ENCODE data around the gene KCNA4. TPM values are rescaled to one million over a fixed set of nuclear protein-coding genes. Genes with fewer than 3 reads are reported as not detected.
"Not testable (repeated sequence)": the region's sequence is repeated elsewhere in the genome, so short reads cannot be mapped to it uniquely, and the experiment has no call there.

Gene KCNA4
- total RNA-seq (2014; rRNA removed; shearing (Covaris generic)), result not detected in 2 replicates
- polyA plus RNA-seq (2015; cell fraction: cytosol; rRNA removed), result not detected in 2 replicates
- polyA plus RNA-seq (2015; cell fraction: nucleus; rRNA removed), result not detected in 2 replicates

DNA sequence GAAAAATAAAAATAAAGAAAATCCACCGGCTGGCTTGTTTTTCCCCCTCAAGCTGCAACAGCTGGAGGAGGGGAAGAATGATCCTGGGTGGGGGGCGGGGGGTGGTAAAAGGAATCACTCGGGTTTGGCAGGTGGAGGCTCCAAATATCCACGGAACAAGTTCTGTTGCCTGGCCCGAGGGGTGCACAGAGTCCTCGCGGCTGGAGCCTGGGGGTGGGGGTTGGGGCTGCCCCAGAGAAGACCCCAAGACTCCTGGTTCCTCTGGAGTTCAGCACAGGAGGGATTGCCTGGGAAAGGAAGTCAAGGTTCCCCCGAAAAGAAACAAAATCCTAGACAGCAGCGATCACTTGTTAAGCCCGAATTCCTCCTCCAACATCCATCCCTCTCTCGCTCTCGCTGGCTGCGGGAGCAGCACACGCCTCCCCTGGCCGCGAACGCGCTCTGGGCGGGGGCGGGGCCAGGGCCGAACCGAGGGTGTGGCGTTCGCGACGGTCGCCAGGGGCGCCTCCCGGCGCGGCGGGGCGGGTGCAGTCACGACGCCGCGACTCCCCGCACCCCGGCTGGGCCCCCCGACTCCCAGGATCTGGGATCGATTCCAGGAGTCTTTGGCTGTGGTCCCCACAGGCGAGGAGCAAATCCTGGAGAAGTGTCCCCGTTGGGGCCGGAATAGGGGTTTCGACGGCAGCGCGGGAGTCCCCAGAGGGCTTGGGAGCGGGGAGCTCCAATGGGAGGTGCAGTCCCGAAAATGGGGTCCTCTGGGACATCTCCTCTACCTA, at the start of gene KCNA4:
Gene KCNA4 (minus strand): TSS at position 443 of the 776 bp plus-strand sequence. CDS start 4,352 bp downstream, outside the sequence.
- DNase-seq (ENCODE audit: low read depth, low spot score), result peak; percentile 6
- in situ Hi-C loops (cut with HindIII; ENCODE audit: low pct_unique_long_range_greater_than_20kb, low sequenced_read_pairs), result no loop called here

GRCh38 chr11:30062103-30062502, 45.3 kb upstream of the KCNA4 start:
- in situ Hi-C loops (cut with HindIII; ENCODE audit: low pct_unique_long_range_greater_than_20kb, low sequenced_read_pairs), result no loop called here
- DNase-seq (ENCODE audit: low read depth, low spot score), result no peak

- DNase-seq (ENCODE audit: low read depth, low spot score), result no peak
- in situ Hi-C loops (cut with HindIII; ENCODE audit: low pct_unique_long_range_greater_than_20kb, low sequenced_read_pairs), result no loop called here
Measured at GRCh38 chr11:30059172-30059815, 42.5 kb upstream of the KCNA4 start.

GRCh38 chr11:30049214-30049613, 32.4 kb upstream of the KCNA4 start:
- in situ Hi-C loops (cut with HindIII; ENCODE audit: low pct_unique_long_range_greater_than_20kb, low sequenced_read_pairs), result no loop called here
- peak; percentile 4 for DNase-seq (ENCODE audit: low read depth, low spot score)

- peak; percentile 76 for DNase-seq (ENCODE audit: low read depth, low spot score)
- in situ Hi-C loops (cut with HindIII; ENCODE audit: low pct_unique_long_range_greater_than_20kb, low sequenced_read_pairs), result no loop called here
Measured at GRCh38 chr11:30046578-30046945, 29.7 kb upstream of the KCNA4 start.

- in situ Hi-C loops (cut with HindIII; ENCODE audit: low pct_unique_long_range_greater_than_20kb, low sequenced_read_pairs), result no loop called here
- no peak for DNase-seq (ENCODE audit: low read depth, low spot score)
Measured at GRCh38 chr11:30045921-30046577, 29.2 kb upstream of the KCNA4 start.

DNA sequence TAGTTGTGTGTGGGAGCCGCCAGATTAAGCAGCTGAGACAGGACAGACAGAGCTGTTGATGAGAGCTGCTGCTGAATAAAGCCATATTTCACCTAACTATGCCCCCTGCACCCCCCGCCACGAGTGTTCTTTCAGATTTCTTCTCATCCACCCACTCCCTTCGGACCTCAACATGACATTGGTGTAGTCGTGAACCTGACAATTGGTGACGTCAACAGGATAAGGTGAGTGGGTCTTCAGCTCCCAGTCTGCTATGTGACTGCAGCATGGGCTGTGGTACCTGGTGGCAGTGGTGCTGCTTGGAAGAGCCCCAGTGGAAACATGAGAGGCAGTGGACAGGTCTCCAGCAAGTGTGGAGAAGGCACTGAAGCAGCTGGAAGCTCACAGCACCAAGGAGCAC, 28.3 kb upstream of the KCNA4 start:
- in situ Hi-C loops (cut with HindIII; ENCODE audit: low pct_unique_long_range_greater_than_20kb, low sequenced_read_pairs), result no loop called here
- DNase-seq (ENCODE audit: low read depth, low spot score), result no peak

- DNase-seq (ENCODE audit: low read depth, low spot score), result no peak
- in situ Hi-C loops (cut with HindIII; ENCODE audit: low pct_unique_long_range_greater_than_20kb, low sequenced_read_pairs), result no loop called here
Measured at GRCh38 chr11:30041171-30041570, 24.3 kb upstream of the KCNA4 start.

DNA sequence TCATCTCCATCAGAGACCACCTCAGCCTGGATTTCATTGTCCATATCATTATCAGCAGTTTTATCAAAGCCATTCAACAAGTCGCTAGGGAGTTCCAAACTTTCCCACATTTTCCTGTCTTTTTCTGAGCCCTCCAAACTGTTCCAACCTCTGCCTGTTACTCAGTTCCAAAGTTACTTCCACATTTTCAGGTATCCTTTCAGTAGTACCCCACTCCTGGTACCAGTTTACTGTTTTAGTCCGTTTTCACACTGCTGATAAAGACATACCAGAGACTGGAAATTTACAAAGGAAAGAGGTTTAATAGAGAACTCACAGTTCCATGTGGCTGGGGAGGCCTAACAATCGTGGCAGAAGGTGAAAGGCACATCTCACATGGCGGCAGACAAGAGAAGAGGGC, 17.9 kb upstream of the KCNA4 start:
- DNase-seq (ENCODE audit: low read depth, low spot score); in situ Hi-C loops (cut with HindIII; ENCODE audit: low pct_unique_long_range_greater_than_20kb, low sequenced_read_pairs): not testable (repeated sequence)

- DNase-seq (ENCODE audit: low read depth, low spot score); in situ Hi-C loops (cut with HindIII; ENCODE audit: low pct_unique_long_range_greater_than_20kb, low sequenced_read_pairs): not testable (repeated sequence)
Measured at GRCh38 chr11:30034166-30034565, 17.3 kb upstream of the KCNA4 start.

GRCh38 chr11:30025396-30026139, 8.7 kb upstream of the KCNA4 start:
- in situ Hi-C loops (cut with HindIII; ENCODE audit: low pct_unique_long_range_greater_than_20kb, low sequenced_read_pairs), result no loop called here
- no peak for DNase-seq (ENCODE audit: low read depth, low spot score)

- in situ Hi-C loops (cut with HindIII; ENCODE audit: low pct_unique_long_range_greater_than_20kb, low sequenced_read_pairs), result no loop called here
- DNase-seq (ENCODE audit: low read depth, low spot score), result no peak
Measured at GRCh38 chr11:30023074-30023473, 6.2 kb upstream of the KCNA4 start.

DNA sequence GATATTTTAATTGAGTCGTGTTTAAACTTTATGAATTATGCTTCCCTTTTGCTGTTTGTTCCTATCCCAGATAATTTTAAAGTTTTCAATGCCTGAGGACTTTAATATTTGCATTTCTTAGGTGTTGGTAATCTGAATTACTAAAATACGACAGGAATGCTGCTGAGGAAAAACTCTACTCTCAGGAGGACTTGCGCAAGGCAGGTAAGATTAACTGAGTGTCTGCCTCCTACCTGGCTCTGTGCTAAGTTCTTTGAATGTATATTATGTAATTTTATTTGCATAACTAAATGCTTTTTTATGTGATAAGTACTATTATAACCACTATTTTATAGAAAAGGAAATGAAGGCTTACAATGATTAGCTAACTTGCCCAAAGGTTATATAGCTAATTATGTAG, 2.7 kb upstream of the KCNA4 start:
- in situ Hi-C loops (cut with HindIII; ENCODE audit: low pct_unique_long_range_greater_than_20kb, low sequenced_read_pairs), result no loop called here
- no peak for DNase-seq (ENCODE audit: low read depth, low spot score)

DNA sequence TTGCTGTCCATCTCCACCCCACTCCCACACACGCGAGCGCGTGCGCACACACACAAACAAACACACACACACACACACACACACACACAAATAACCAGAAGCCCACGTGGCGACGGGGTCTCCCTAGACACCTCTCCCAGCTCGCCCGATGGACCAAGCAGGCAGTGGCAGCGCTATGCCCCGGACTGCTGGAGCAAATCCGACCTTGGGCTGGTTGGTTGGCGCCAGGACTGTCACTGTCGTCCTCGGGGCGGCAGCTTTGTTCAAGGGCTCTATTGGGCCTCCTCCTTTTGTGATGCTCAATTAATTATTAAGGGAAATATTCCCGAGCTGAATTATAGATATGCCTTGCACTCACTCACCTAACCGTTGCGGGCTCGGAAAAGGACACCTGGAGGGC, 1.7 kb upstream of the KCNA4 start:
- DNase-seq (ENCODE audit: low read depth, low spot score), result no peak
- in situ Hi-C loops (cut with HindIII; ENCODE audit: low pct_unique_long_range_greater_than_20kb, low sequenced_read_pairs), result no loop called here

DNA sequence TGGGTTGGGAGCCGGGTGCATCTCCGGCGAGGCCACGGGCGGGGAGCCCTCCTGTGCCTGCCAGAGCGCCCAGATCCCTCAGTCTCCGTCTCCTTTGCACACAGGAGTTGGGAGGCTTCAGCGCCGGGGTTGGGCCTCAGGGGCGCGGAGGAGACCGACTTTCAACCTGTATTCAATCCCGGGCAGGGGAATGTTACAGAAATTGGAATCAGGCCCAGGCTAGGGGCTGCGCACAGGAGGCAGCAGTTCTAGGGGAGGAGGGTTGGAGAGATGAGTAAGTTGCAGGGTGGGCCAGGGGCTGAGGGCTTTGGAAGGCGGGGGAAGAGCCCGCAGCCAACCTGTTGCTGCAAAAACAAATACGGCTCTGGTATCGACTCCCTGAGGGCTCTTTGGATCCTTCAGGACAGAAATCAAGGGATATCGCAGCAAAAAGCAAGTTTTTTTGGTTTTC, 640 bp upstream of the KCNA4 start:
- in situ Hi-C loops (cut with HindIII; ENCODE audit: low pct_unique_long_range_greater_than_20kb, low sequenced_read_pairs), result no loop called here
- DNase-seq (ENCODE audit: low read depth, low spot score), result no peak

DNA sequence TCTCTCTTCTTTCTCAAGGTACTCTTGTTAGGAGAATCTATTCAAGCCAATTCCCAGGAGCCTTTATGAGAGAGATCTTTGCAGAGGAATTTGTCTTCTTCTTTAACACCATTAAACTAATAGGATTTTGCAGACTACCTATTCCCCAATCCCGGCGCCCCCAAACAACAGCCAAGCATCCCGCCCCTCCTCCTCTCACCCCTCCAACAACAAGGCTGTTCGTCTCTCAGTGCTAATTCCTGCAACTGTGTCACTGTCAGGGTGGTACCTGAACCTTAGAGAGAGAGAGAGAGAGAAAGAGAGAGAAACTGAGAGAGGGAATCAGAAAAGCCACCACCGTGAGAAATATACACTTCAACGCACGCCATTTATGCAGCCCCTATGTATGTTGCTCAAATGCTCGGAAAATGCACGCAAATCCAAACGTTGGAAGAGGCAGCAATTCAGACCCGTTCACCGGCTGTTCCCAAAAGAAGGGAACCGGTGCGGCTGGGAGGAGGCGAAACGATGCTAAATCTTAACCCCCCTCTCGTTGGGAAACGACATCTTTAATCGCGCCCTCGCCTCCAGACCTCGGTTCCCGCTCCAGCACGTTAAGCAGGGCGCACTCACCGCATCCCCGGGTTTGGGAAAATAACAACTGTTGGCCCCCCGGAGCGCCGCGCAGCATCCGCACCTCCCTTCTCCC, 961 bp downstream of the KCNA4 start:
- no peak for DNase-seq (ENCODE audit: low read depth, low spot score)
- in situ Hi-C loops (cut with HindIII; ENCODE audit: low pct_unique_long_range_greater_than_20kb, low sequenced_read_pairs), result no loop called here

DNA sequence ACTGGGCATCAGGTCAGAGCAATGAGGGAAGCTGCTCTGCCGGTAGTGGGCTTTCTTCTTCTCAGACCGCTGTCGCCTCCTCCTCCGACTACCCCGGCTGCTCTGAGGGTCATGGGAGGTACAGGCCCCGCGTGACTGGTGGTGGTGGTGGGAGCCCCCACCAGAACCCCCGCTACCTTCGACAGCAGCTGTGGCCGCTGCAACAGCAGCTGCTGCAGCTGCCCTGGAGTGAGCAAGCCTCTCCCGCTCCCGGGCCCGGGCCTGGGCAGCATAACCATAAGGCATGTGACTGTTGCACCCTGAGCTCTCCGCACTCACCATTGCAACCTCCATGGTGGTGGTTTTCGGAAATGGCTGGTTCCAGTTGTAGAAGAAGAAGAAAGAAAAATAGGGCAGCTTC, 4.5 kb downstream of the KCNA4 start:
- DNase-seq (ENCODE audit: low read depth, low spot score), result no peak
- in situ Hi-C loops (cut with HindIII; ENCODE audit: low pct_unique_long_range_greater_than_20kb, low sequenced_read_pairs), result no loop called here
